ENCODE data around the gene RUSC1.

The RUSC1 gene

DNA sequence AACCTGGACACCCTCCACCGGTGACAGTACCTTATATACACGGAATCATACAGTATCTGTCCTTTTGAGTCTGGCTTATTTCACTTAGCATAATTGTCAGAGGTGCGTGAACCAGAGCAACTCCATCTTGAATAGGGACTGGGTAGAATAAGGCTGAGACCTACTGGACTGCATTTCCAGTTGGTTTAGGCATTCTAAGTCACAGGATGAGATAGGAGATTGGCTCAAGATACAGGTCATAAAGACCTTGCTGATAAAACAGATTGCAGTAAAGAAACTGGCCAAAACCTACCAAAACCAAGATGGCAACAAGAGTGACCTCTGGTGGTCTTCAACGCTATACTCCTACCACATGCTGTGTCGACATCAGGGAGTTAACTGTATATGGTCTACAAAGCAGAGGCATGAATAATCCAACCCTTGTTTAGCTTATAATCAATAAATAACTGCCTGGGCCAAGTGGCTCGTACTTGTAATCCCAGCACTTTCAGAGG, 13.4 kb upstream of the RUSC1 start:
- no peak overlapping the region for H3K9ac ChIP-seq

DNA sequence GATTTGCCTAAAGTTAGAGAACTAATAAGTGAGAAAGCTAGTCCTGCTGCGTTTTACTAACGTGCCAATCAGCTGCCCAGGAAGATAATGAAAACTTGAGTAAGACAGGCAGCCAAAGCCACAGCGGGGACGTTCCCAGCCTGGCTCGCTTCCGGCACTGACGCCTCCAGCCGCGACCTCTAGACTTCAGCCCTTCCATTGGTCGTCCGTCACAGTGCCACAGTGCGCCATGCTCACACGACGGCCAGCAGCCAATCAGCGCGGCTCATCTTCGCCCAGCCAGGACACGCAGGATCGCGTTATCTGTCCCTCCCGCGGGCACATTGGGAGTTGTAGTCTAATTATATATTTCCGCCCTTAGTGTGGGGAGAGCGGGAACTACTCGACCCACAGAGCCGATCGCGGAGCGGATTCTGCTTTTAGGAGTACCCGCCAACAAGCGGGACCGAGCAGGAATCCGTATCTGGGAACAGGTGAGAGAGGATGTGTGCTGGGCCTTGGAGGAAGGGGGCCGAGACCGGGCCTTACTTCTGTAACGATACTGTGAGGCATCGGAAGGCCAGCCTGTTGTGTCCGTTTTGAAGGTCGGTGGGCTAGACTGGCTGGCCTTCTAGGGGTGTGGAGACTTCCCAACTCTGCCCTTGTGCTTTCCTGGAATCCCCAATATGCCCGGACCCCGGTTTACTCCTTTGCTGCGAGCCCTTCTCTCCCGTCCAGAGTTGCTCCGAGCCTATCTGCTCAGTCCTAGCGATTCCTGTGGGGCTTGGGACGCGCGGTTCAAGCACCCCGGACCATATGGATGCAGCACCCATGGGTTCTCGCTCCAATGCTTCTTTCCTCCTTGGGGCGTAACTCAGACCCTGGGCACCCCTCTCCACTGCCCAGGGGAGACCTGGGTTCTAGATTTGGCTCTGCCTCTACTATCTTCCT, 11.9 kb upstream of the RUSC1 start, which contains the start of gene FDPS:
TSS of gene FDPS (plus strand) at position 374 of the 930 bp plus-strand sequence. CDS start 924 bp downstream, outside the sequence.
- H3K27ac ChIP-seq: peak within 1 kb of the TSS; percentile 90
- no peaks in the 10 kb centered on the region for H4K20me1 ChIP-seq
- H3K4me2 ChIP-seq: peak within 1 kb of the TSS; percentile 98
- no peaks in the 10 kb centered on the region for H3K9me3 ChIP-seq
- peaks cover 35% of the 10 kb centered on the region for H3K4me1 ChIP-seq
- H3K27me3 ChIP-seq: no peaks in the 10 kb centered on the region
- TF ChIP-seq Cebpa-rat (IDR thresholded peaks at IDR 0.05): no peak
- H3K9ac ChIP-seq: peak within 1 kb of the TSS; percentile 94
- peaks cover 36% of the 10 kb centered on the region for H3K36me3 ChIP-seq
- peak within 1 kb of the TSS; percentile 90 for H3K4me3 ChIP-seq

More for the DNA sequence above, 13.4 kb upstream of the RUSC1 start:
- peaks cover 35% of the 10 kb centered on the region for H3K4me1 ChIP-seq
- no peaks in the 10 kb centered on the region for H3K9me3 ChIP-seq
- no peak for TF ChIP-seq Cebpa-rat (IDR thresholded peaks at IDR 0.05)
- peaks cover 21% of the 10 kb centered on the region for H3K36me3 ChIP-seq
- H3K27me3 ChIP-seq: no peaks in the 10 kb centered on the region
- no peak overlapping the region for H3K4me3 ChIP-seq
- H3K27ac ChIP-seq: peak overlapping the region; percentile 90
- H4K20me1 ChIP-seq: no peaks in the 10 kb centered on the region
- peak overlapping the region; percentile 49 for H3K4me2 ChIP-seq

DNA sequence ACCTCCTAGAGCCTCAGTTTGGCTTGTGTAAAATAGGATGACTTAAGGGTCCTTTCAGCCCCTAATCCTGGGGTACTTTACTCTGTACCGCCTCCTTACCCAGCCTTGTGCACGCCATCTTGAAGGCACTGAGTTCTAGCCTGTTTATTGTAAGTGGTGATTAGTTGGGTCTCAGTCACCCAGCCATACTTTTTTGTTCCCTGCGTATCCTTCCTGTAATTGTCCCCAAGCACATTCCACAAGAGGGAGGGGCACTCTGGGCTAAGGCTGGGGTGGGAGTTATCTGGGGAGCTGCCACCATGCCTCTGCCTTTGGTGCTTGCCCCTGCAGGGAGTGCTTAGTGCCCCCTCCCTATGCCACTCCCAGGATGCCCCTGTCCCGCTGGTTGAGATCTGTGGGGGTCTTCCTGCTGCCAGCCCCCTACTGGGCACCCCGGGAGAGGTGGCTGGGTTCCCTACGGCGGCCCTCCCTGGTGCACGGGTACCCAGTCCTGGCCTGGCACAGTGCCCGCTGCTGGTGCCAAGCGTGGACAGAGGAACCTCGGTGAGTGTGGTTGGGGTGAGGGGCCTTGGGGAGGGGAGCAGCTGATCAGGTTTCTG, 11.2 kb upstream of the RUSC1 start:
- no peak for TF ChIP-seq Cebpa-rat (IDR thresholded peaks at IDR 0.05)
- no peaks in the 10 kb centered on the region for H3K9me3 ChIP-seq
- peaks cover 44% of the 10 kb centered on the region for H3K36me3 ChIP-seq
- no peaks in the 10 kb centered on the region for H3K27me3 ChIP-seq
- H3K27ac ChIP-seq: peak overlapping the region; percentile 90
- H3K4me2 ChIP-seq: peak overlapping the region; percentile 98
- H3K4me1 ChIP-seq: peaks cover 33% of the 10 kb centered on the region
- peak overlapping the region; percentile 94 for H3K9ac ChIP-seq
- H3K4me3 ChIP-seq: peak overlapping the region; percentile 90
- H4K20me1 ChIP-seq: no peaks in the 10 kb centered on the region

GRCh38 chr1:155313261-155313660, 7.4 kb upstream of the RUSC1 start:
- H3K9ac ChIP-seq: no peak overlapping the region
- peaks cover 80% of the 10 kb centered on the region for H3K36me3 ChIP-seq
- H3K4me3 ChIP-seq: no peak overlapping the region
- no peaks in the 10 kb centered on the region for H3K9me3 ChIP-seq
- TF ChIP-seq Cebpa-rat (IDR thresholded peaks at IDR 0.05): no peak
- H3K27me3 ChIP-seq: no peaks in the 10 kb centered on the region
- H3K27ac ChIP-seq: no peak overlapping the region
- peaks cover 1% of the 10 kb centered on the region; the same call in 1 of the 2 replicates for H4K20me1 ChIP-seq
- H3K4me2 ChIP-seq: no peak overlapping the region
- H3K4me1 ChIP-seq: peaks cover 21% of the 10 kb centered on the region

DNA sequence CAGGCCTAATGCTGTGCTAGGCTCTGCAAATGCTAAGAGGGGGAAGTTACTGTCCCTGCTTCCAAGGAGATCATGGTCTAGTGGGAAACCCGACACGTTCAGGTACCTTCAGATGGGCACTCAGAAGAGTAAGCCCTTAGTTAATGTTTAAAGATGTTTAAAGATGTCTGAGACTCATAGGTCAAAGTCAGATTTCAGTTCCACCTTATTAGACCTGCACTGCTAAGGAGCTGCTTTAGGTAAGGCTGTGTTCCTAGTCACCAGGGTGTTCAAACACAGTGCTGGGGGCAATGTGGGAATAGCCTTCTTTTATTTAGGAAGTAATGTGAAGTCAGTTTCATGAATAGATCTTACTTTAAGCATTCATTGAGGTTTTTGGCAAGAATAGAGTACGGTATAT, 3.8 kb upstream of the RUSC1 start:
- no peak for TF ChIP-seq Cebpa-rat (IDR thresholded peaks at IDR 0.05)
- Histone ChIP-seq H3K36me3 (peaks cover 86% of the 10 kb centered on the region), H3K27me3 (no peaks in the 10 kb centered on the region), H3K4me1 (peaks cover 39% of the 10 kb centered on the region), H3K4me2 (no peak overlapping the region), H3K4me3 (no peak overlapping the region), H3K9ac (no peak overlapping the region), H3K27ac (no peak overlapping the region), H3K9me3 (no peaks in the 10 kb centered on the region), H4K20me1 (peaks cover 23% of the 10 kb centered on the region)

GRCh38 chr1:155318082-155318481, 2.6 kb upstream of the RUSC1 start:
- Histone ChIP-seq H3K9me3 (no peaks in the 10 kb centered on the region), H3K4me3 (no peak overlapping the region), H4K20me1 (peaks cover 28% of the 10 kb centered on the region), H3K36me3 (peaks cover 75% of the 10 kb centered on the region), H3K27me3 (no peaks in the 10 kb centered on the region), H3K4me1 (peaks cover 46% of the 10 kb centered on the region), H3K27ac (no peak overlapping the region), H3K4me2 (no peak overlapping the region), H3K9ac (0 out of 2 replicates have a peak overlapping the region, but pooled peaks have one; percentile 3)
- TF ChIP-seq Cebpa-rat (IDR thresholded peaks at IDR 0.05): no peak

- Histone ChIP-seq H3K4me3 (no peak overlapping the region), H3K9ac (0 out of 2 replicates have a peak overlapping the region, but pooled peaks have one; percentile 3), H3K27ac (no peak overlapping the region), H4K20me1 (peaks cover 28% of the 10 kb centered on the region), H3K4me2 (0 out of 2 replicates have a peak overlapping the region, but pooled peaks have one; percentile 94), H3K4me1 (peaks cover 46% of the 10 kb centered on the region), H3K9me3 (no peaks in the 10 kb centered on the region), H3K36me3 (peaks cover 60% of the 10 kb centered on the region), H3K27me3 (no peaks in the 10 kb centered on the region)
- TF ChIP-seq Cebpa-rat (IDR thresholded peaks at IDR 0.05): no peak
Measured at GRCh38 chr1:155319536-155319935, 1.2 kb upstream of the RUSC1 start.

- TF ChIP-seq Cebpa-rat (IDR thresholded peaks at IDR 0.05): no peak
- Histone ChIP-seq H3K4me3 (peak overlapping the region; percentile 61), H3K4me1 (peaks cover 50% of the 10 kb centered on the region), H4K20me1 (peaks cover 31% of the 10 kb centered on the region), H3K36me3 (peaks cover 53% of the 10 kb centered on the region), H3K9me3 (no peaks in the 10 kb centered on the region), H3K9ac (peak overlapping the region; percentile 50; the same call in 1 of the 2 replicates), H3K27ac (no peak overlapping the region), H3K27me3 (no peaks in the 10 kb centered on the region), H3K4me2 (peak overlapping the region; percentile 94)
Measured at GRCh38 chr1:155320252-155320651, 442 bp upstream of the RUSC1 start.

DNA sequence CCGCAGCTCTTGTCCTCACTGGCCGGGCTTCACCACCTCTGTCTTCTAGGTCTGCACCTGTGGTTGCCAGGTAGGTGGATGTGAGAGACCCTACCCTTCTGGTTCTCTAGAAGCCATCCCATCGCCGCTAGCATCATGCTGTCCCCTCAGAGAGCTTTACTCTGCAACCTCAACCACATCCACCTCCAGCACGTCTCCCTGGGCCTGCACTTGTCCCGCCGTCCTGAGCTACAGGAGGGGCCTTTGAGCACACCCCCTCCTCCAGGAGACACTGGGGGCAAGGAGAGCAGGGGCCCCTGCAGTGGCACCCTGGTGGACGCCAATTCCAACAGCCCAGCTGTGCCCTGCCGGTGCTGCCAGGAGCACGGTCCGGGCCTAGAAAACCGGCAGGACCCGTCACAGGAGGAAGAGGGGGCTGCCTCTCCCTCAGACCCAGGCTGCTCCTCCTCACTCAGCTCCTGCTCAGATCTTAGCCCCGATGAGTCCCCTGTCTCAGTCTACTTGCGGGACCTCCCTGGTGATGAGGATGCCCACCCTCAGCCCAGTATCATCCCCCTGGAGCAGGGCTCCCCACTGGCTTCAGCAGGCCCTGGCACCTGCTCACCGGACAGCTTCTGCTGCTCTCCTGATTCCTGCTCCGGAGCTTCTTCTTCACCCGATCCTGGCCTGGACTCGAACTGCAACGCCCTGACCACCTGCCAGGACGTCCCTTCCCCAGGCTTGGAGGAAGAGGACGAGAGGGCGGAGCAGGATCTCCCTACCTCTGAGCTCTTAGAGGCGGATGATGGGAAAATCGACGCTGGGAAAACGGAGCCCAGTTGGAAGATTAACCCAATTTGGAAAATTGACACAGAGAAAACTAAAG, 1.2 kb downstream of the RUSC1 start:
- peak overlapping the region; percentile 78; the same call in 1 of the 2 replicates for H3K9ac ChIP-seq

More for the DNA sequence above, 1.2 kb downstream of the RUSC1 start:
- Histone ChIP-seq H3K4me1 (peaks cover 67% of the 10 kb centered on the region), H3K36me3 (peaks cover 43% of the 10 kb centered on the region), H3K27me3 (no peaks in the 10 kb centered on the region), H3K4me3 (peak overlapping the region; percentile 86), H3K4me2 (peak overlapping the region; percentile 94), H3K27ac (no peak overlapping the region), H3K9me3 (no peaks in the 10 kb centered on the region), H4K20me1 (peaks cover 47% of the 10 kb centered on the region)
- no peak for TF ChIP-seq Cebpa-rat (IDR thresholded peaks at IDR 0.05)

All from BLaER1 (cell line).